CD4-positive, alpha-beta T cell treated with Interleukin-1 beta for 1 hour (primary cell): ENCODE results near the gene SLC18A2.
"Not testable (repeated sequence)": the region's sequence is repeated elsewhere in the genome, so short reads cannot be mapped to it uniquely, and the experiment has no call there.

ENCODE experiments used
- DNase-seq, 2 donors: peaks; one replicate each; pipeline ENCODE4 v3.0.0-alpha.2; 2020 to 2022

SLC18A2 gene

DNA sequence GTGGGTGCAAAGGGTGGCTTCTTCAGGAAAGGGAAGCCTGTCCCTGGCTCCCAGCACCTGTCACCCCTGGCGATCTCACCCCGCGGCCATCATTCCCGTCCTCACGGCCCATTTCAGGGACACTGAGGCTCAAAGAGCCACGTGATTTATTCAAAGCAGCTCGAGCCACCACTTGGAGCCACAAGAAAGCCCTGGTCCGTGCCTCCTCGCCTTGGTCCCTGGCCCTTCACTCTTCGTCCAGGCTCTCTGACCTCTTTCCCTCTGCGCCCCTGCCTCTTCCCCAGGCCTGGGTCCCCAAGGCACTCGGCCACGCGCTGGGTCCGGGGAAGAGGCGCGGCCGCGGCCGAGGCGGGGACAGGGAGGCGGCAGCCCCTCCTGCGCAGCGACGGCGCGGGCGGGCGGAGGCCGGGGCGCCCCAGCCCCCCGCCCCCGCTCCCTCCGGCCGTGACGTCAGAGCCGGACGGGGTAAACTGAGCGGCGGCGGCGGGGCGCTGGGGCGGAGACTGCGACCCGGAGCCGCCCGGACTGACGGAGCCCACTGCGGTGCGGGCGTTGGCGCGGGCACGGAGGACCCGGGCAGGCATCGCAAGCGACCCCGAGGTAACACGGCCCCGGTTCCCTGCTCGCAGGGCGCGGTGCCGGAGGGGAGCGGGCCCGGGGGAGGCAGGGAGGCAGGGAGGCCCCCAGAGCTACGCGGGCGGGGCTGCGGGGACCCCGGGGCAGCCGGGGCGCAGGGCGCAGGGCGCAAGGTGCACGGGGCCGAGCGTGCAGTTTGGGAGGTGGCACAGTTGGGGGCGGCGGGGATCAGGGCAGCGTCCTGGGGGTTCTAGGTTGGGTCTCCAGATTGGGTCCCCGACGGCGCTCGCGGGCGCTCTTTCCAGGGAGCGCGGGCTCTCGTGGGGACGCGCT is at the start of gene SLC18A2:
Gene SLC18A2 (plus strand): TSS at position 494 of the 909 bp plus-strand sequence. CDS start 580 bp downstream, outside the sequence.
- DNase-seq = no peak

DNA sequence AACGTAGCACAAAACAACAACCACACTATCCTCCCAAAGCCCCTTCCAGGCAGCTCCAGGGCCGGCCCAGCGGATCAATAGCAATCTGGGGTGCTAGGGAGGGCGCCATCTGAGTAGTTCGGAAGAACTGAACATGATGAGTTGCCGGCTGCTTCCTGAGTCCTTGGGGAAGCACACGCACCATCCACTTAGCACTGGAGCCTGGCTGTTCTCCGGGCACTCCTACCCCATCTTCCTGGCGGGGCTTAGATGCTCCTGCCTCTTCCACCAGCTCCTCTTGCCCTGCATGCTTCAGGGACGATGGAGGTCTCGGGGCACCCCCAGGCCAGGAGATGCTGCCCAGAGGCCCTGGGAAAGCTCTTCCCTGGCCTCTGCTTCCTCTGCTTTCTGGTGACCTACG is 43.7 kb upstream of the SLC18A2 start, which contains the start of gene KCNK18:
Gene KCNK18 (plus strand): TSS at position 301 of the 400 bp plus-strand sequence. CDS start 0 bp downstream, at position 301.
- DNase-seq = no peak

DNA sequence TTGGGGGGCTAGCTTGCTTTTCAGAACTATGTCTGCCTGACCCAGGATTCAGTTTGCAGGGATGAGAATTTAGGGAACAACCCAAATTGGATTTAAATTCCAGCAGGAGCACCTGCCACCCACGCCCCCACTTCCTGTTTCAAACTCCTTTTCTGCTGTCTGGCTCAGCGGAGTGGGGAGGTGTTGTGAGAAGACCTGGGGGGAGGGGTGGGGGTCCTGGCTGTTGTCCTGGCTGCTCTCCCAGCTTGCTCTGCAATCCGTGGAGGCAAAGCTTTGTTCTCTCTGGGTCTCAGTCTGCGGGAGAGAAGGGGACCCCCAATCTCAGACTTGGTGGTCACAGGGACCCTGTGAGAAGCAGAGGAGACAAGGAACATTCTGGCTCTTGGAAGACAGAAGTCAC is 42.8 kb upstream of the SLC18A2 start:
- DNase-seq = no peak

DNA sequence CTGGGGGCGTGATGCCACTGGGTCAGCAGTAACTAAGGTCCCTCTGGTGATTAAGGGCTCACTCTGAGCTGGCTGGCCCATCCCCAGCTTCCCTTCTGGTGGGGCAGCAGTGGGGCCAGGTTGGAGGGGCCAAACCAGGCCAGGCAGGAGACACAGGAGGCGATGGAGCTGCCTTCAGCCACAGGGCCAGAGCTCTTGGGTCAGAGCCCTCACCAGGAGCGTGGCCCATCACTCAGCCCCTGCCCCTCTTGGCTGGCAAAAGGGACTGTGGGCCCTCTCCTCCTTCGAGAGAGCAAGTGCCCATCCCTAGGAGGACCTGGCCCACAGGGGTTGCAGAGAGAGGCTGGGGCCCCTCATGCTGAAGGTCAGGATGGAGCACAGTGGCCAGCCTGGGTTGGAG is 39.1 kb upstream of the SLC18A2 start:
- DNase-seq = no peak

DNA sequence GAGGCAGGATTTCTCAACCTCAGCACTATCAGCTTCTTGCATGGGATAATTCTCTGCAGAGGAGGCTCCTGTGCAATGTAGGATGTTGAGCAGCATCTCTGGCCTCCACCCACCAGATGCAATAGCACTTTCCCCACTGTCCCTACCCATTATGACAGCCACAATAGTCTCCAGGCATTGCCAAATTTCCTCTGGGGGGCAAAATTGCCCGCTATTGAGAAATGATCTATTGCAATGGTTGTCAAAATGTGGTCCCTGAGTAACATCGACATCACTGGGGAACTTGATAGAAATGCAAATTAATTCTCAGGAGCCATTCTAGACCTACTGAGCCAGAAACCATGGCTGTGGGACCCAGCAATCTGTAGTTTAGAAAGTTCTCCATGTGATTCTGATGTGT is 36.6 kb upstream of the SLC18A2 start:
- DNase-seq = no peak

DNA sequence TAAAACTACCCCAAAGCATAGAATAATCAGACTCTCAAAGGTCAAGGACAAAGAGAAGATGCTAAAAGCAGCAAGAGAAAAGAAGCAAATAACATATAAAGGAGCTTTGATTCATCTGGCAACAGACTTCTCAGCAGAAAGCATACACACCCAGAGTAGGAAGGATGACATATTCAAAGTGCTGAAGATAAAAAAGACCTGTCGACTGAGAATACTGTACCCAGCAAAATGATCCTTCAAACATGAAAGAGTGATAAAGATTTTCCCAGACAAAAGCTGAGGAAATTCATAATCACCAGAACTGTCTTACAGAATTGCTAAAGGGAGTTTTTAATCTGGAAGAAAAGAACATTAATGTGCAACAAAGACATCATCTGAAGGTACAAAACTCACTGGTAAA is 28.7 kb upstream of the SLC18A2 start:
- DNase-seq = no peak

DNA sequence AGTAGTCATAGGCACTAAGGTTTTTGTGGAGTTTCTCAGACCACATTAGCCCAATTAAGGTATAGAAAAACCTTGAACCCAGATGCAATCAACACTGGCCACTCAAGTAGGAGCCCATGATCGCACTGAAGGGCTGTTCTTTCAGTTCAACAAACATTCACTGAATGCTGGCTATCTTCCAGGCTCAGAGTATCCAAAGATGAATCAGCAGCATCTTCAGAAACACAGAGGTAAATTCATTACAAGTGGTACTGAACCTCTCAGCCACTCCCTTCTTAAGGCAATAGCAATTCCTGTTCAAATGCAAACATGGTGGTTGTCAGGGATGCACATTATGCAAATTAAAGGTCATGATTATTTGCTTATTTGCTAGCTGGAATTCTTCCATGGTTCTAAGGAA is 26.5 kb upstream of the SLC18A2 start:
- no peak for DNase-seq

DNA sequence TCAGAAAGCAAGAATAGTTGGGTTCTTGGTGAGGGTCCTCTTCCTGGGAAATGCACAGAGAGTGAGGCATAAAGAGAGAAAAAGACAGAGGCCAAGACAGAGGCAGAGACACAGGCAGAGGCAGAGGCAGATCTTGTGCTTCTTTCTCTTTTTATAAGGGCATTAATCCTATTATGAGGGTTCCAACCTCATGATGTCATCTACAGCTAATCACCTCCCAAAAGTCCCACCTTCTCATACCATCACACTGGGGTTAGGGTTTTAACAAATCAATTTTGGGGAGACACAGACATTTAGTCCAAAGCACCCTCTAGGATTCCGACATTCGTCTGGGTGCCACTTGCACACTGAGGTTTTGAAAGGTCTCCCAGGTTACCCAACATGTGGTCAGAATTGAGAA is 25.8 kb upstream of the SLC18A2 start:
- DNase-seq = no peak

DNA sequence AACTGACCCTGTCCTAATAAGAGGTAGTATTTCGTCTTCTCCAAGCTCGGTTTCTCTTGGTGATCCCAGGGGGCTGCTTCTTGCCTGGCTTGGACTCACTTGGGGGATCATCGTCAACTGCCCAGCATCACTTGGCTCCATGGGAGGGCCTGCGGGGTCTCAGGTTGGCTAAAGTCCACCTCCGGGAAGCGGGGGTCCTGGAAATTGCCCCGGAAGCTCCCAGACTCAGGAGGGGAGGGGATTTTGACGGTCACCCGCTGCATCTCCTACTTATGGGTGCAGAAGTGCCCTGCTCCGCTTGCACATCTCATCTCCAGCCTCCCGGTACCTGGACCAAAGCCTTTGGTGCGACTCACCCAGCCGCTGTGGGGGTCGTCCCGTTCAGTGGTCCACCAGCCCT is 24.9 kb upstream of the SLC18A2 start:
- no peak for DNase-seq

DNA sequence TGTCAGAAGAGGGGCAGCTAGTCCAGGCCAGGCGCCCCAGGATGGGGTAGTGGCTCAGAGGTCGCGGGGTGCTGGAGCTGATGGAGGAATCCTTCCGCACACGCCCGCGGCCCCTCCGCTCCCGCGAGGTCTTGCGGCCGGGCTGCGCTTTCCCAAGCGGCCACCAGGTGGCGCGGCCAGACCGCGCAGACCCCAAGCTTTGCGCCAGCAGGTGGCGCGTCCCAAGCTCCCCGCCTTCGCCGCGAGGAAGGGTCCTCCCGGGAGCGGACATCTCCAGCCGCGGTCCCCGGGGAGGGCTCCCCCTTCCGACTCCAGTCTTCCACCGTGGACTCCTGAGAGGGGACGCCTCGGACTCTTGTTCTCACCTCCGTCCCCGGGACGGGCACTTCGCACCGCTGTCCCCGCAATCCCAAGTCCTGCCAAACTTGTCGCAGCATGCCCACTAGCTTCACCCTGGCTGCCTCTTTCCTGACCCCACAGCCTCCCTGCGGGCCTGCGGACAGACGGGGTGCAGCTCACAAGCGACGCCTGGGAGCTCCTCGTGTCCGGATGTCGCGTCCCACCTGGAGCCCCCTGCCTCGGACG is 24.2 kb upstream of the SLC18A2 start:
- DNase-seq = peak; percentile 60 to 63

DNA sequence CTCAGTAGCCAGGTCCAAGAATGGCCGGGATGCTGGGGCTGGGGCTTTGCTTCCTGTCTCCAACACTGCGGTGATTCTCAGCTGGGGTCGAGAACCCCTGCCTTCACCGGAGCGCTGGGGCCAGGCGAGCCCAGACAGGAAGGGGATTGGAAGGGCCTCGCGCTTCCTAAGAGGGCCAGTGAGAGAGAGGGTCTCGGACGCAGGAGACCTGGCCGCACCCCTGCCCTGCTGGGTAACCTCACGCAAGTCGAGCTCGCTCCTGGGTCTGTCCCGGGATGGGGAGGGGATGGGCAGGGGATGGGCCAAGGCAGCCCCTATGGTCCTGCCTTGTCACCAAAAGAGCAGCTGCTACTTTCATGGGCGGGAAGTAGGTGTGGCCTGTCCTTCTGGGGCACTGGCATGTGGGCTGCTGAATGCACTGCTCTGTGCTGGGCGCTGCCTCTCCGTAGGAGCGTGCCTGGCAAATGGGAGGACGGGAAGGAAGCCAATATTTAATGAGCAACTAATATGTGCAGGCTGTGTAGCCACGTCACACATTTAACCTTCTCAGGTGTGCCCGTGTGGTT is 23.6 kb upstream of the SLC18A2 start:
- DNase-seq = peak; percentile 7 to 11

DNA sequence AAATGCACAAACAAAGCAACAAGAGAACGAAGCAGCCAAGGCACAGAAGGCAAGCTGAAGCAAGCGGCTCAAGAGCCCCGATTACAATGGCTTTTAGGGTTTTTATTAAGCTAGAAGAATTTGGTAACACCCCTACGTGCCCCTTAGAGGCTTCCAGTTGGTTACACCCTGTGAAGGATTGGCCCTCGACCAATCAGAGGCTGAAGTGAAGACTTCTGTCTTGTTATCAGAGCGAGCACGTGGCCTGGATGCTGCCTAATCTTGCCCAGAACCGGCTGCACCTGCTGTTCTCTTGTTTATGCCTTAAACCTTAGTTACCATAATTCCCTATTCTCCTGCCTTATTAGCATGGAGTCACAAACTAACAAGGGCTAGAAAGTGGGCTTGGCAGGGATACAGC is 22.3 kb upstream of the SLC18A2 start:
- no peak for DNase-seq

DNA sequence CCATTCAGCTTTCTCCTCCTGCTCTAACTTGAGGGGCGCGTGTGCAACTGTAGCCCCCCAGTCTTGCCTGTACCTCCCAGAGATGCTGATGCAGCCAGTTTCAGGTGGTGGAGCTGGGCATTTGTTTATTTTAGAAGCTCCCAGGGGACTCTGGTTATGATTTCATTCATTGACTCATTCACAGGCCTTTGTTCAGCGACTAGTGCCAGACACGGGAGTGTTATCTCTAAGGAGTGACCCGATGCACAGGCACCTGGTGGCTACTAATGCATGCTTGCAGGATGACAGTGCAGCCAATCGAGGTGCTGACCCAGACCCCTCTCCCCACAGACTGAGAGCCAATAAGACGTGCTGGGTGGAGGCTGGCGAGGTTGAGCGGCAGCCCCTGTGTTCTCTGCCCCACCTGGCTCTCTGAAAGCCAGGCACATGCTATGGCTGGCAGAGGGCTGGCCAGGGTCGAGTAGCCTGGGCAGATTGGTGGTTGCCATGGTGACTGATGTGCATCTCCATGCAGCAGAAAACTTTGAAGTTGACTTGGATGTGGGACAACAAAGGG is 19.7 kb upstream of the SLC18A2 start:
- no peak for DNase-seq

DNA sequence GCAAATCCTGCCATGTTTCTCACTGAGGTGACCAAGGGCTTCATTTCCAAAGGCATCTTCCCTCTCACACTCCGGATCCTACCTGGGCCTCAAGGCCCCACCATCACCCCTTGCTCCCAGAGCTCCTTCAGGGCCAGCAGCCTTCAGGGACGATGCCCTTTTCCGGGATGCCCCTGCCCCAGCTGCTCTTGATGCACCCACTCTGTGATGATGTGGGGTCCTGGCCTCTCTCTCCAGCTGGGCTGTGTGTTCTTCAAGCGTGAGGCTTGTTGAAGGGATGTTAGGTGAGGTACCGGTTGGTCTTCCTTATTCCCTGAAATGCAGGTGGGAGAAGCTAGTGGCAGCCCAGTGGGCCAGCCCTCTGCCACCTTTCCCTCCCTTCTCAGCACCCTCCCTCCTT is 18.4 kb upstream of the SLC18A2 start:
- DNase-seq = no peak

DNA sequence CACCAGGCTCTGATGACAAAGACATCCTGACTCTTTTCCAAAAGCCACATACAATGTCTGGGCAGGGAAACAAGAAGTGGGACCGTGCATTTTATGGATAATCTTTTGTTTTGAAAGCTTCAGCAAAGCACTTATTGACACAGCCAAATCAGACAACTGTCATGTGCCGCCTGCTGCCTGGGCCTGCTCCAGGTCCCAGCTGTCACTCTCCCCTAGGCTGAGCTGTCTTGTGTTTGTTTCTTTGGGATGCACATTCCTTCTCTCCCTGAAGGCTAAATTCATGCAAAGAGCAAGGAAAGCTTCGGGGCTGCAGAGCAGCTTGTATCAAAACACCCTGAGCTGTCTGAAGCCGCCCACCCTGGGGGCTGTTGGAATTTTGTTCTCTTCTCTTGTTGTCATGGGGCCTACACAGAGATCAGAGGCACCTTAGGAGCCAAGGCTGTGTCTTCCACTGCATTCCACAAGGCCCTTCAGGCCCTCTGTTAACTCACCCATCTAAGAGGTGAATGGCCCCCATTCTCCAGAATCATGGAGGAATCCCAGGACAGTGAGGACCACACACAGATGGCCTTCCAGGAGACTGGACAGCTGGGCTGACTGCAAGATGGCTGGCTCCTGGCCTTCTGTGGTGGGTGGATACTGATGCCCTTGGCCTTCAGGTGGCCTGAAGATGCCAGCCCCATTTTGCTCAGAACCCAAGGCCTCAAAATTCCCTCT is 17.8 kb upstream of the SLC18A2 start:
- no peak for DNase-seq

DNA sequence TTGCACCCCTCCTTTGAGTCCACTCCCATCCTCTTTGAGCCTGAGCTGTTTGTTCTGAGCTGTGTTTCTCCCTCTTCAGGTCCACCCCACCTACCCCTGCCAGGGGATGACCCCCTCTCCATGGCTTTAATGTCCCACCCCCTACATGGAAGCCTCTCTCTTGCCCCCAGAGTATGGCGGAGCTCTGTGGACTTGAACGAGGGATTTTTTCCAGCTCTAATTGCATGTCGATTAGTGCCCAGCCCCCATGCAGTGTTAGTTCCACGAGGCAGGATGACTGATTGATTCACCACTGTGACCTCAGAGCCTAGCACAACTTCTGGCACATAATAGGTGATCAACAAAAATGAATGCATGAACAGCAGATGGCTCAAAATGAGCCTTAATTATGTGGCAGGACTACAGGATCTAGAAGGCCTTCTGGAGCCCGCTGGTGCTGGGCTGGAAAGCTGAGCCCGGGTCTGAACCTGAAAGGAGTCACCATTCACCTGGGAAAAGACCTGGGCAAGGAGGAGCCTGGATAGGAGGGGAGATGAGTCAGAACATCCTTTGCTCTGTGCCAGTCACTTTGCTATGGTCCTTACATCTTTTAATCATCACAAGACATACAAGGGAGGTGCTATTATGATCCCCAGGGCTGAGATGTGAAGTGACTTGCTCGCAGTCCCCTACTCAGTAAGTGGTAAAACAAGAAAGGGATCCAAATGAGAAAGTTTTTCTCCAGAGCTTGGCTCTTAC is 17.1 kb upstream of the SLC18A2 start:
- DNase-seq = no peak

DNA sequence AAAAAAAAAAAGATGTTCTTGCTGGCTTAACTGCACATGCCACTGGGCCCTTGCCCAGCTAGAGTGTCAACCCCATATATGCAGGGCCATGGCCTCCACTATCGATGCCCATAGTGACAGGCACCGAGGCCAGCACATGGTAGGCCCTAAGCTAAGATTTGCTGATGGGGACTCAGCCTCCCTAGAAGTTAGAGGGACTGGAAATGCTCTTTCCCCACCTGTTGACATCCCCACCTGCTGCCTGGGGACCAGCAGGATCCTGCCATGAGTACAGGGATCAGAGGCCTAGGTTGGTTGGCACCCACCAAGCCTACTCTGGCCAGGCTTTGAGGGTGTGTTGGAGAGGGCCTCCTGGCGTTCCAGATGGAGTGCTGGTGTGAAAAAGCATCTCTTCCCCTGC is 16.0 kb upstream of the SLC18A2 start:
- DNase-seq = no peak

DNA sequence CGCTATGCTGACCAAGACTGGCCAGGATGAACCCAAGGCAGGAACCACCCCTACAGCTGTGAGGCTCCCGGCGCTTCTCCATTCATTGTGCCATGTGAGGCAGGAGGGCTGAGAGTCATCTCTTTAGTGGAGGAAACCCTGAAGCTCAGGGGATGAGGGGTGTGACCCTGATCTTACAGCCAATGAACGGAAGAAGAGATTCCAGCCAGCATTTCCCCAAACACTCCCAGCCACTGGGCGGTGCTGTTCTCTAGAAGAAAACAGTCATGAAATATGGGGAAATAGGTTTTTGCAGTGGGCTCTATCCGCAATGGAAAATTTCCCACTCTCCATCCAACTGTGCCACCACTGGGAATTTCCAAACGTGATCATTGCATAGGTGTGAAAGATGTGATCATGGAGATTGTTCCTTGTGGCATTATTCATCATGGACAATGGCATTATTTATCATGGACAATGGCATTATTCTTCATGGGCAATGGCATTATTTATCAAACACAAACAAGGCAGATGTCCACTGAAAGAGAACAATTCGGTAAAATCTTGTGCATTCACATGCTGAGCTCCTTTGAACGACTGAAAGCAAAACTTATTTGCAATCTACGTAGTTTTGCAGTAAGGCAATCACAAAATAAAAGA is 14.0 kb upstream of the SLC18A2 start:
- DNase-seq = peak in 1 of 2 donors; percentile 13

DNA sequence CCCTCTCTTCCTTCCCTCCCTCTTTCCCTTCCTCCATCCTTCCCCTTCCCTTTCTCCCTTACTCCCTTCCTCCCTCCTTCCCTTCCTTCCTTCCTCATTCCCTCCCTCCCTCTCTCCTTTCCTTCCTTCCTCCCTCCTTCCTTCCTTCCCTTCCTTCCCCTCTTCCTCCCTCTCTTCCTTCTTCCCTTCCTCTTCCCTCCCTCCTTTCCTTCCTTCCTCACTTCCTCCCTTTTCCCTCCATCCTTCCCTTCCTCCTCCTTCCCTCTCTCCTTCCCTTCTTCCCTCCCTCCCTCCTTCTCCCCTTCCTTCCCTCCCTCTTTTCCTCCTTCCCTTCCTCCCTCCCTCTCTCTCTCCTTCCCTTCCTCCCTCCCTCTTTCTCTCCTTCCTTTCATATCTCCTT is 12.7 kb upstream of the SLC18A2 start:
- no peak for DNase-seq

DNA sequence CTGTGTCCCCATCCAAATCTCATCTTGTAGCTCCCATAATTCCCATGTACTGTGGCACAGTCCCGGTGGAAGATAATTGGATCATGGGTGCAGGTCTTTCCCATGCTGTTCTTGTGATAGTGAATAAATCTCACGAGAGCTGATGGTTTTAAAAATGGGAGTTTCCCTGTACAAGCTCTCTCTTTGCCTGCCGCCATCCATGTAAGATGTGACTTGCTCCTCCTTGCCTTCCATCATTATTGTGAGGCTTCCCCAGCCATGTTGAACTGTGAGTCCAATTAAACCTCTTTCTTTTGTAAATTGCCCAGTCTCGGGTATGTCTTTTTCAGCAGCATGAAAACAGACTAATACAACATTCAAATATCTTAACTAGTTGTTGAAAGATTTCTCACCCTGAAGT is 10.8 kb upstream of the SLC18A2 start:
- DNase-seq = not testable (repeated sequence)

DNA sequence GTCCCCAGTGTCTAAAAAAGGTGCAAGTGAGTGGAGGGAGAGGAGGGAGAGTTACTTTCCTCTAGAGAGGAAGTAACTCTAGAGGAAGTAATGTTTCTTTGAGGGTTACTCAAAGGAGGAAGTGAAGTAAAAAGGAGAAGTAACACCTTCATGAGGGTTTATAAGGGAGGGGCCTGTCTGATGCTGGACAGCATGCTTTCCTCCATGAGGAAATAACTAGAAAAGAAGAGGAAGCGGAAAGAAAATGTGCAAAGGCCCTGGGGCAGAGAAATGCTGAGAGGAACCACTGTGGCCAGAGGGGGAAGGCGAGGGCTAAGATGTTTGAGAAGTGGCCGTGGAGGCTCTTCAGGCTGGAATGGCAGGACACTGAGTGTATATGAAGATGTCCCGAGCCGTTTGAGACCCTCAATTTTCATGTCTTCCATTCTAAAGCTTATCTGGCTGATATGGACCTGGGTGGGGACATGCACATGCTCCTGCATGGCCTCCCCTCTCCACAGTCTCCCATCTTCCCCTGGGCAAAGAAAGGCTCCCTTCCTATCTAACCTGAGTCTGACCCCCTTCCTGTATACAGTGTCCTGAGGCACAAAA is 3.4 kb upstream of the SLC18A2 start:
- DNase-seq = peak in 1 of 2 donors; percentile 16
